IMR-90 (cell line): ENCODE measurements around the gene TCF7L1.

Experiments
- BHLHE40 ChIP-seq: fragments of 150-350 bp; IDR thresholded peaks from 2 replicates; pipeline ENCODE4 v1.6.1; 2016; ENCODE audit warnings: mild to moderate bottlenecking, low read depth, low read length
- CHD1 ChIP-seq: IDR thresholded peaks from 2 replicates; pipeline ENCODE4 v1.6.1; 2012; ENCODE audit warnings: low read depth, low read length, improper control_type of control experiment
- CTCF ChIP-seq: conservative IDR thresholded peaks from 2 replicates; pipeline ENCODE4 v1.5.1; 2012; ENCODE audit warnings: mild to moderate bottlenecking, low read depth, low read length, improper control_type of control experiment
- MAZ ChIP-seq: IDR thresholded peaks from 2 replicates; pipeline ENCODE4 v1.6.1; 2012; ENCODE audit warnings: low read depth, mild to moderate bottlenecking, low read length, improper control_type of control experiment, moderate library complexity, borderline replicate concordance
- MXI1 ChIP-seq: IDR thresholded peaks from 2 replicates; pipeline ENCODE4 v1.6.1; 2012; ENCODE audit warnings: low read depth, mild to moderate bottlenecking, low read length, moderate library complexity, borderline replicate concordance
- NFE2L2 ChIP-seq: fragments of 150-350 bp; IDR thresholded peaks from 2 replicates; pipeline ENCODE4 v1.6.1; 2016; ENCODE audit warnings: low read depth, mild to moderate bottlenecking, low read length
- POLR2A ChIP-seq: IDR thresholded peaks from 2 replicates; pipeline ENCODE4 v1.6.1; 2012; ENCODE audit warnings: mild to moderate bottlenecking, low read depth, low read length
- TF ChIP-seq, protein P1 (sequence below): fragments of 150-350 bp; IDR thresholded peaks from 2 replicates; pipeline ENCODE4 v1.6.1; 2016; ENCODE audit warnings: low read depth, mild to moderate bottlenecking, low read length, moderate library complexity, borderline replicate concordance

DNA sequence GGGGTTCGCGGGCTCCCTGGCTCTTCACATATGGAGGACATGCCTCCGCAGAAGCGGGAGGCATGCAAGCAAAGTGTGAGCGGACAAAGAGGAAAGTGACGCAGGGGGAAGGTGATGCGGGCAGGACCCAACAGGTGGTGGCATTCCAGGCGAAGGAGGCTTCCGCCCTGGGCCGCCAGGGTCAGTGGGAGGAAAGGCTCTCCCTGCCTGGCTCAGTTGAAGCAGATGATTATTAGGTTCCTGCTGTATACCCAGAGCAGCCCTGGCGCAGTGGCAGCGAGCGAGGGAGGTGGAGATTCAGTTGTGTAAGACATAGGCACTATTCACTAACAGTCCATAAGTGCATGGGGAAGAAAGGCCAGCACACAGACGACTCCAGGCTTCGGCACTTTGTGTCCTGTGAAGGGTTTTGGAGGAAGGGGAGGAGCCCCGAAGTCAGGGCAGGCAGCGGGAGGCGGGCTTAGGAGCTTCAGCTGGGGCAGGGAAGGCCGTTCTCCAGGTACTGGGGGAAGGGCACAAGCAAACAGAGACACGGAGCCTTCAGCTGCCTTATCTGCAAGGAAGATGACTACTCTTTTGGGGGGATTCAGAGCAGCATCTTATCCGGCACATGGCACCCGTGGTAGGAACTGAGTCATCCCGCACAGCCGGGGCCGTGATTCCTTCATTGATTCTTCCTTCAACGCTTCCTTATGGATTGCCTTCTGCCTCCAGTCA, 104.8 kb downstream of the TCF7L1 start:
- TF ChIP-seq POLR2A (no peak), CTCF (no peak), MAZ (no peak), CHD1 (no peak), MXI1 (no peak), NFE2L2 (no peak), BHLHE40 (no peak)
- TF ChIP-seq, protein P1, sequence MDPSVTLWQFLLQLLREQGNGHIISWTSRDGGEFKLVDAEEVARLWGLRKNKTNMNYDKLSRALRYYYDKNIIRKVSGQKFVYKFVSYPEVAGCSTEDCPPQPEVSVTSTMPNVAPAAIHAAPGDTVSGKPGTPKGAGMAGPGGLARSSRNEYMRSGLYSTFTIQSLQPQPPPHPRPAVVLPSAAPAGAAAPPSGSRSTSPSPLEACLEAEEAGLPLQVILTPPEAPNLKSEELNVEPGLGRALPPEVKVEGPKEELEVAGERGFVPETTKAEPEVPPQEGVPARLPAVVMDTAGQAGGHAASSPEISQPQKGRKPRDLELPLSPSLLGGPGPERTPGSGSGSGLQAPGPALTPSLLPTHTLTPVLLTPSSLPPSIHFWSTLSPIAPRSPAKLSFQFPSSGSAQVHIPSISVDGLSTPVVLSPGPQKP, result no peak
